SU-DHL-6 (cell line): ENCODE results near the gene ABHD16B.

Source experiments
- H2AFZ ChIP-seq: fragments of 200-600 bp; sonication (generic); 2 replicates; pipeline ENCODE4 v1.6.1; 2014; ENCODE audit warnings: low read depth, mild to moderate bottlenecking, moderate library complexity, mixed read lengths, antibody characterized with exemption, low read length; ENCODE audit not compliant: severe bottlenecking
- H3F3A ChIP-seq: fragments of 200-600 bp; shearing (Covaris generic); 2 replicates; pipeline ENCODE4 v1.6.0; 2016; ENCODE audit warnings: antibody characterized with exemption, mild to moderate bottlenecking; ENCODE audit not compliant: insufficient read depth
- H3K27ac ChIP-seq: fragments of 200-600 bp; sonication (generic); 2 replicates; pipeline ENCODE4 v1.5.1; 2016; ENCODE audit warnings: low read depth, mild to moderate bottlenecking, low read length, moderate library complexity, mixed read lengths
- H3K27me3 ChIP-seq: fragments of 200-600 bp; sonication (generic), shearing (Covaris generic); 2 replicates; pipeline ENCODE4 v1.6.0; 2014; ENCODE audit warnings: mild to moderate bottlenecking, low read length
- H3K36me3 ChIP-seq: fragments of 200-600 bp; sonication (generic); 2 replicates; pipeline ENCODE4 v1.6.1; 2014; ENCODE audit warnings: mild to moderate bottlenecking, low read length, mixed read lengths
- H3K4me2 ChIP-seq: fragments of 300-600, 200-600 bp; shearing (Covaris generic), sonication (generic); 2 replicates; pipeline ENCODE4 v1.6.0; 2014; ENCODE audit warnings: low read length, low read depth, mild to moderate bottlenecking; ENCODE audit not compliant: poor library complexity, severe bottlenecking
- H3K4me3 ChIP-seq: fragments of 200-600 bp; sonication (generic); 2 replicates; pipeline ENCODE4 v1.5.1; 2014; ENCODE audit warnings: antibody characterized with exemption, low read length, mild to moderate bottlenecking, mixed read lengths; ENCODE audit not compliant: insufficient read depth, poor library complexity, severe bottlenecking
- H3K79me2 ChIP-seq: fragments of 200-600 bp; sonication (generic); 2 replicates; pipeline ENCODE4 v1.6.1; 2014; ENCODE audit warnings: mild to moderate bottlenecking, low read length, moderate library complexity; ENCODE audit not compliant: insufficient read depth
- H3K9ac ChIP-seq: fragments of 200-600 bp; sonication (generic); 2 replicates; pipeline ENCODE4 v1.7.0; 2014; ENCODE audit warnings: mild to moderate bottlenecking, low read length
- H3K9me2 ChIP-seq: fragments of 200-600 bp; sonication (generic); replicated peaks from 2 replicates; pipeline ENCODE4 v1.6.1; 2014; ENCODE audit warnings: low read length; ENCODE audit not compliant: insufficient read depth
- H3K9me3 ChIP-seq: fragments of 200-600 bp; sonication (generic); 2 replicates; pipeline ENCODE4 v1.6.1; 2014; ENCODE audit warnings: low read length, mixed read lengths; ENCODE audit not compliant: insufficient read depth
- H4K20me1 ChIP-seq: fragments of 200-600 bp; sonication (generic); 2 replicates; pipeline ENCODE4 v1.6.1; 2014; ENCODE audit warnings: low read depth, mild to moderate bottlenecking, antibody characterized with exemption, low read length, moderate library complexity, mixed read lengths
- EZH2phosphoT487 ChIP-seq: fragments of 200-600 bp; sonication (generic), shearing (Covaris generic); conservative IDR thresholded peaks from 2 replicates; pipeline ENCODE4 v1.6.1; 2018; ENCODE audit warnings: mild to moderate bottlenecking, antibody characterized with exemption, low read length, moderate library complexity, mixed read lengths
- TF ChIP-seq, protein P1 (sequence below): fragments of 200-600 bp; sonication (generic); IDR thresholded peaks from one replicate; pipeline ENCODE4 v1.5.1; 2017; ENCODE audit warnings: antibody characterized with exemption, mild to moderate bottlenecking, low read length, moderate library complexity; ENCODE audit not compliant: insufficient read depth, poor library complexity, severe bottlenecking

The ABHD16B gene

GRCh38 chr20:63831993-63832686 lies 29.2 kb upstream of the ABHD16B start:
- Histone ChIP-seq H3K27me3 (no peaks in the 10 kb centered on the region), H3K79me2 (no peaks in the 10 kb centered on the region), H3K27ac (no peak overlapping the region), H3K36me3 (no peaks in the 10 kb centered on the region), H3K9me2 (no peaks in the 10 kb centered on the region), H3K4me2 (no peak overlapping the region), H3K9me3 (no peaks in the 10 kb centered on the region), H3K9ac (no peak overlapping the region), H2AFZ (no peak overlapping the region), H4K20me1 (no peaks in the 10 kb centered on the region), H3F3A (no peaks in the 10 kb centered on the region), H3K4me3 (no peak overlapping the region)
- TF ChIP-seq EZH2phosphoT487 = no peak
- TF ChIP-seq, protein P1, sequence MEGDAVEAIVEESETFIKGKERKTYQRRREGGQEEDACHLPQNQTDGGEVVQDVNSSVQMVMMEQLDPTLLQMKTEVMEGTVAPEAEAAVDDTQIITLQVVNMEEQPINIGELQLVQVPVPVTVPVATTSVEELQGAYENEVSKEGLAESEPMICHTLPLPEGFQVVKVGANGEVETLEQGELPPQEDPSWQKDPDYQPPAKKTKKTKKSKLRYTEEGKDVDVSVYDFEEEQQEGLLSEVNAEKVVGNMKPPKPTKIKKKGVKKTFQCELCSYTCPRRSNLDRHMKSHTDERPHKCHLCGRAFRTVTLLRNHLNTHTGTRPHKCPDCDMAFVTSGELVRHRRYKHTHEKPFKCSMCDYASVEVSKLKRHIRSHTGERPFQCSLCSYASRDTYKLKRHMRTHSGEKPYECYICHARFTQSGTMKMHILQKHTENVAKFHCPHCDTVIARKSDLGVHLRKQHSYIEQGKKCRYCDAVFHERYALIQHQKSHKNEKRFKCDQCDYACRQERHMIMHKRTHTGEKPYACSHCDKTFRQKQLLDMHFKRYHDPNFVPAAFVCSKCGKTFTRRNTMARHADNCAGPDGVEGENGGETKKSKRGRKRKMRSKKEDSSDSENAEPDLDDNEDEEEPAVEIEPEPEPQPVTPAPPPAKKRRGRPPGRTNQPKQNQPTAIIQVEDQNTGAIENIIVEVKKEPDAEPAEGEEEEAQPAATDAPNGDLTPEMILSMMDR = no peak

GRCh38 chr20:63833776-63834490 lies 27.4 kb upstream of the ABHD16B start:
- H3K9ac ChIP-seq = no peak overlapping the region
- no peak overlapping the region for H3K4me2 ChIP-seq
- H3K4me3 ChIP-seq = no peak overlapping the region
- no peaks in the 10 kb centered on the region for H3F3A ChIP-seq
- H3K27ac ChIP-seq = no peak overlapping the region
- no peaks in the 10 kb centered on the region for H4K20me1 ChIP-seq
- H2AFZ ChIP-seq = no peak overlapping the region
- H3K36me3 ChIP-seq = no peaks in the 10 kb centered on the region
- no peaks in the 10 kb centered on the region for H3K79me2 ChIP-seq
- no peak for TF ChIP-seq EZH2phosphoT487
- TF ChIP-seq, protein P1 = no peak
- H3K9me3 ChIP-seq = no peaks in the 10 kb centered on the region
- H3K27me3 ChIP-seq = no peaks in the 10 kb centered on the region
- no peaks in the 10 kb centered on the region for H3K9me2 ChIP-seq

- no peak overlapping the region for H3K4me2 ChIP-seq
- no peak overlapping the region for H2AFZ ChIP-seq
Observed at GRCh38 chr20:63834491-63834880, 26.8 kb upstream of the ABHD16B start.

More at GRCh38 chr20:63834491-63834880, 26.8 kb upstream of the ABHD16B start:
- Histone ChIP-seq H3K9me2 (no peaks in the 10 kb centered on the region), H4K20me1 (no peaks in the 10 kb centered on the region), H3K9ac (no peak overlapping the region), H3K79me2 (no peaks in the 10 kb centered on the region), H3K36me3 (no peaks in the 10 kb centered on the region), H3K9me3 (no peaks in the 10 kb centered on the region), H3K27me3 (no peaks in the 10 kb centered on the region), H3F3A (no peaks in the 10 kb centered on the region), H3K4me3 (no peak overlapping the region), H3K27ac (no peak overlapping the region)
- TF ChIP-seq, protein P1 = no peak
- no peak for TF ChIP-seq EZH2phosphoT487
